A549 (cell line): Measurements from ENCODE around the gene SEC63. TPM values are rescaled to one million over a fixed set of nuclear protein-coding genes. Genes with fewer than 3 reads are reported as not detected.

Experiments used
- ATAC-seq, 2 experiments: fragments of 200-7000 bp in 1 of 2; fragments of >200 bp in 1 of 2; cut with Nextera tagmentation in 1 of 2; cut with Tn5 transposase in 1 of 2; 3 replicates each; pipeline versions ENCODE4 v1.8.0 to v1.9.1; 2018 to 2020; ENCODE audit warnings: mild to moderate bottlenecking in 1 of 2, moderate library complexity in 1 of 2
- CTCF ChIA-PET: fragments of 300-600 bp; sonication (Branson Sonifier 250); formaldehyde crosslinking; extraction: SDS; loops from one replicate; lab custom pipeline; 2021; ENCODE audit warnings: antibody characterized with exemption, inconsistent platforms; lab: Yijun Ruan, JAX
- POLR2A ChIA-PET: fragments of 350-600 bp; formaldehyde crosslinking; extraction: SDS; loops from one replicate; lab custom pipeline; 2021; ENCODE audit warnings: antibody characterized with exemption, inconsistent platforms; lab: Yijun Ruan, JAX
- DNase-seq, 2 experiments: peaks; one replicate each; pipeline versions ENCODE4 v3.0.0 to v3.0.0-alpha.2; 2011 to 2016; ENCODE audit warnings: low read depth in 1 of 2, low spot score in 1 of 2
- FAIRE-seq: peaks from 2 replicates; lab custom pipeline; 2011; peaks lifted over from hg19 to GRCh38; lab: Jason Lieb, UNC
- H3K27ac ChIP-seq, 2 experiments: fragments of >200 bp; sonication (Bioruptor Twin); formaldehyde crosslinking; 3 replicates each; pipeline ENCODE4 v1.5.1; 2016 to 2017
- H3K4me1 ChIP-seq: fragments of >200 bp; sonication (Bioruptor Twin); formaldehyde crosslinking; 3 replicates; pipeline ENCODE4 v1.6.1; 2016
- H3K4me2 ChIP-seq: fragments of >200 bp; sonication (Bioruptor Twin); formaldehyde crosslinking; 3 replicates; pipeline ENCODE4 v1.6.1; 2016
- H3K4me3 ChIP-seq: fragments of >200 bp; sonication (Bioruptor Twin); formaldehyde crosslinking; 3 replicates; pipeline ENCODE4 v1.5.1; 2016
- H3K9me3 ChIP-seq: fragments of >200 bp; sonication (Bioruptor Twin); formaldehyde crosslinking; 3 replicates; pipeline ENCODE4 v1.6.1; 2016
- CBX8 ChIP-seq: fragments of 200-600 bp; sonication (generic); IDR thresholded peaks from 2 replicates; pipeline ENCODE4 v1.6.1; 2016
- CHD2 ChIP-seq: fragments of 150-350 bp; IDR thresholded peaks from 2 replicates; pipeline ENCODE4 v1.6.1; 2014; ENCODE audit warnings: low read length; ENCODE audit not compliant: partially characterized antibody
- CHD4 ChIP-seq: fragments of 200-600 bp; sonication (generic); IDR thresholded peaks from 2 replicates; pipeline ENCODE4 v1.6.1; 2016; ENCODE audit warnings: antibody characterized with exemption, mild to moderate bottlenecking, borderline replicate concordance
- CTCF ChIP-seq: fragments of >200 bp; sonication (Bioruptor Twin); formaldehyde crosslinking; IDR thresholded peaks from 3 replicates; pipeline ENCODE4 v1.5.1; 2016
- E2F6 ChIP-seq: IDR thresholded peaks from 2 replicates; pipeline ENCODE4 v1.6.1; 2012; ENCODE audit warnings: low read depth, borderline replicate concordance
- EHMT2 ChIP-seq: fragments of 200-600 bp; sonication (generic); IDR thresholded peaks from 2 replicates; pipeline ENCODE4 v1.6.1; 2016; ENCODE audit warnings: antibody characterized with exemption, low read depth, mild to moderate bottlenecking, moderate library complexity
- HDAC2 ChIP-seq: fragments of 200-600 bp; sonication (generic); IDR thresholded peaks from 2 replicates; pipeline ENCODE4 v1.6.1; 2016
- HEYL ChIP-seq: fragments of 250-450 bp; sonication (Bioruptor Pico); IDR thresholded peaks from 2 replicates; pipeline ENCODE4 v1.8.0; 2021; ENCODE audit warnings: mild to moderate bottlenecking, moderate library complexity
- HOXB5 ChIP-seq: fragments of 250-450 bp; sonication (Bioruptor Pico); IDR thresholded peaks from 2 replicates; pipeline ENCODE4 v1.5.0; 2020; ENCODE audit warnings: mild to moderate bottlenecking, moderate library complexity
- NR3C1 ChIP-seq: fragments of >200 bp; sonication (Bioruptor Twin); formaldehyde crosslinking; IDR thresholded peaks from 3 replicates; pipeline ENCODE4 v1.6.1; 2017
- RCOR1 ChIP-seq: fragments of 150-350 bp; IDR thresholded peaks from 2 replicates; pipeline ENCODE4 v1.6.1; 2014; ENCODE audit warnings: antibody characterized with exemption, low read length, low read depth
- REST ChIP-seq: fragments of 200-600 bp; sonication (generic); IDR thresholded peaks from 2 replicates; pipeline ENCODE4 v1.6.1; 2016; ENCODE audit warnings: antibody characterized with exemption, mild to moderate bottlenecking, moderate library complexity
- WGBS: methylation state at CpG from one replicate; pipeline ENCODE4 v1.1.6; 2017; ENCODE audit errors: missing lambda C conversion rate; 5-methylcytosine and 5-hydroxymethylcytosine counted together
- polyA plus RNA-seq, 4 experiments: library from polyadenylated mRNA; depleted of rRNA in 3 of 4; stranded (reverse); fragments of >200 nt; fragmentation: RNase III in 1 of 4; extraction: RNeasy Plus Mini Kit Qiagen cat#74134 plus additional on column Dnase treatment in 1 of 4; gene quantifications; 2 replicates in 3 of 4; 3 replicates in 1 of 4; pipeline ENCODE4 v1.2.3, GENCODE V29; 2011 to 2017
- TF ChIP-seq, protein P1 (sequence below): fragments of >200 bp; sonication (Bioruptor Twin); formaldehyde crosslinking; IDR thresholded peaks from 3 replicates; pipeline ENCODE4 v1.6.1; 2016
- TF ChIP-seq, protein P2 (sequence below): fragments of 250-450 bp; sonication (Bioruptor Pico); IDR thresholded peaks from 2 replicates; pipeline ENCODE4 v1.5.0; 2021; ENCODE audit warnings: mild to moderate bottlenecking, moderate library complexity, borderline replicate concordance
- TF ChIP-seq, protein P3 (sequence below): fragments of 150-350 bp; IDR thresholded peaks from 2 replicates; pipeline ENCODE4 v1.6.1; 2014; ENCODE audit warnings: low read depth, mild to moderate bottlenecking, low read length

The SEC63 gene
- polyA plus RNA-seq, 2 of the 4 experiments (the other 2 are of a cell fraction), result 23.0 to 69.3 TPM

- TF ChIP-seq HOXB5 (CRISPR knock-in tag), result no peak
- TF ChIP-seq CTCF, result no peak
- TF ChIP-seq E2F6, result no peak
- no peak for TF ChIP-seq CBX8
- no peak for TF ChIP-seq CHD2
- no peak for TF ChIP-seq EHMT2
Measured at GRCh38 chr6:107999341-107999740, 41.3 kb upstream of the SEC63 start (continued).

DNA sequence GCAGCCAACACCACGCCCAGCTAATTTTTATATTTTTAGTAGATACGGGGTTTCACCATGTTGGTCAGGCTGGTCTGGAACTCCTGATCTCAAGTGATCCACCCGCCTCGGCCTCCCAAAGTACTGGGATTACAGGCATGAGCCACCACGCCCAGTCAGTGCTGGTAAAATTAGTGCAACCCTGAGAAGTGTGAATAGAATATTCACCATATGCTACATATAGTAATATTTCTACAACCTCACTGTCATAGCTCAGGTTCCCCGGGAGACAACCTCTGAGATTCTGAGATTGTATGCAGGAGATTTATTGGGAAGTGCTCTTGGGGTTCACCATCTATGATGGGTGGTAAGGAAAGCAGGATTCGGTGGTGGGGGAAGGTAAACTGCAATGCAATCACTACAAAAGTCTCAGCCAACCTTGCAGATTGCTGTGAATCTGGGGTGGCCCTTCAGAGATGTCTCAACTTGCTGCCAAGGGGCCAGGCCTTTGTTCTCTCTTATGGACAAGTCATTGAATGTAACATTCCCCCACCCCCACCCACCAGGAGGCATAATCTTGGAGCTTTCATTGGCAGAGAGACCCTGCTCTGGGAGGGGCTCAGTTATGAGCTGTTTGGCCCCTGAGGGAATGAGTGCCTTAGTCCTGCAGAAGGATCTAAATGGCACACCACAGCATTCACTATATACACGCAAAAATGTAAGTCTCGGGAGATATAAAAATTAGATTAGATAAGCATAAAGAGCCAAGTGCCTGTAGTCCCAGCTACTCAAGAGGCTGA, 34.0 kb upstream of the SEC63 start:
- CTCF ChIA-PET, result interaction anchor here (0.7 to 4.8 kb wide), 4 partner anchors 9 to 15 kb away, joined by 3 to 28 read pairs (median 3); no protein-coding TSS in a partner anchor
- POLR2A ChIA-PET, result no interaction called here
- WGBS, result 83% methylated on average over 9 of the region's 9 CpGs
- Histone ChIP-seq H3K4me2 (no peak overlapping the region), H3K27ac (no peak overlapping the region), H3K9me3 (no peaks in the 10 kb centered on the region), H3K4me3 (no peak overlapping the region), H3K4me1 (no peaks in the 10 kb centered on the region)
- ATAC-seq, result no peak
- DNase-seq, result no peak
- TF ChIP-seq, protein P1, sequence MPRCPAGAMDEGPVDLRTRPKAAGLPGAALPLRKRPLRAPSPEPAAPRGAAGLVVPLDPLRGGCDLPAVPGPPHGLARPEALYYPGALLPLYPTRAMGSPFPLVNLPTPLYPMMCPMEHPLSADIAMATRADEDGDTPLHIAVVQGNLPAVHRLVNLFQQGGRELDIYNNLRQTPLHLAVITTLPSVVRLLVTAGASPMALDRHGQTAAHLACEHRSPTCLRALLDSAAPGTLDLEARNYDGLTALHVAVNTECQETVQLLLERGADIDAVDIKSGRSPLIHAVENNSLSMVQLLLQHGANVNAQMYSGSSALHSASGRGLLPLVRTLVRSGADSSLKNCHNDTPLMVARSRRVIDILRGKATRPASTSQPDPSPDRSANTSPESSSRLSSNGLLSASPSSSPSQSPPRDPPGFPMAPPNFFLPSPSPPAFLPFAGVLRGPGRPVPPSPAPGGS, result no peak
- TF ChIP-seq REST (no peak), HEYL (CRISPR knock-in tag) (no peak), NR3C1 (no peak), RCOR1 (no peak), CHD4 (no peak), HOXB5 (CRISPR knock-in tag) (no peak), HDAC2 (no peak)
- TF ChIP-seq, protein P2, sequence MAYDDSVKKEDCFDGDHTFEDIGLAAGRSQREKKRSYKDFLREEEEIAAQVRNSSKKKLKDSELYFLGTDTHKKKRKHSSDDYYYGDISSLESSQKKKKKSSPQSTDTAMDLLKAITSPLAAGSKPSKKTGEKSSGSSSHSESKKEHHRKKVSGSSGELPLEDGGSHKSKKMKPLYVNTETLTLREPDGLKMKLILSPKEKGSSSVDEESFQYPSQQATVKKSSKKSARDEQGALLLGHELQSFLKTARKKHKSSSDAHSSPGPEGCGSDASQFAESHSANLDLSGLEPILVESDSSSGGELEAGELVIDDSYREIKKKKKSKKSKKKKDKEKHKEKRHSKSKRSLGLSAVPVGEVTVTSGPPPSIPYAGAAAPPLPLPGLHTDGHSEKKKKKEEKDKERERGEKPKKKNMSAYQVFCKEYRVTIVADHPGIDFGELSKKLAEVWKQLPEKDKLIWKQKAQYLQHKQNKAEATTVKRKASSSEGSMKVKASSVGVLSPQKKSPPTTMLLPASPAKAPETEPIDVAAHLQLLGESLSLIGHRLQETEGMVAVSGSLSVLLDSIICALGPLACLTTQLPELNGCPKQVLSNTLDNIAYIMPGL (CRISPR knock-in tag), result no peak
- TF ChIP-seq, protein P3, sequence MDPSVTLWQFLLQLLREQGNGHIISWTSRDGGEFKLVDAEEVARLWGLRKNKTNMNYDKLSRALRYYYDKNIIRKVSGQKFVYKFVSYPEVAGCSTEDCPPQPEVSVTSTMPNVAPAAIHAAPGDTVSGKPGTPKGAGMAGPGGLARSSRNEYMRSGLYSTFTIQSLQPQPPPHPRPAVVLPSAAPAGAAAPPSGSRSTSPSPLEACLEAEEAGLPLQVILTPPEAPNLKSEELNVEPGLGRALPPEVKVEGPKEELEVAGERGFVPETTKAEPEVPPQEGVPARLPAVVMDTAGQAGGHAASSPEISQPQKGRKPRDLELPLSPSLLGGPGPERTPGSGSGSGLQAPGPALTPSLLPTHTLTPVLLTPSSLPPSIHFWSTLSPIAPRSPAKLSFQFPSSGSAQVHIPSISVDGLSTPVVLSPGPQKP, result no peak
- FAIRE-seq, result no peak
